GM23338 (cell line): Measurements from ENCODE around the gene ACSM6. TPM values are rescaled to one million over a fixed set of nuclear protein-coding genes. Genes with fewer than 3 reads are reported as not detected.

ENCODE experiments used
- ATAC-seq: fragments of 200-7000 bp; cut with Tn5 transposase; 3 replicates; pipeline ENCODE4 v1.9.1; 2020
- DNase-seq: peaks from one replicate; pipeline ENCODE4 v3.0.0-alpha.2; 2015; ENCODE audit warnings: low spot score
- H2AFZ ChIP-seq: fragments of 200-600 bp; sonication (generic); 2 replicates; pipeline ENCODE4 v1.8.0; 2016; ENCODE audit warnings: antibody characterized with exemption, mild to moderate bottlenecking, moderate library complexity
- H3F3A ChIP-seq: fragments of 200-600 bp; sonication (generic); replicated peaks from 2 replicates; pipeline ENCODE4 v1.8.0; 2017; ENCODE audit warnings: antibody characterized with exemption, mixed run types, low read depth
- H3K27ac ChIP-seq: fragments of 200-600 bp; sonication (generic); 2 replicates; pipeline ENCODE4 v1.6.1; 2016; ENCODE audit warnings: low read depth
- H3K27me3 ChIP-seq: fragments of 200-600 bp; sonication (generic); 2 replicates; pipeline ENCODE4 v1.8.0; 2016; ENCODE audit warnings: mild to moderate bottlenecking, mixed run types, moderate library complexity; ENCODE audit not compliant: insufficient read depth
- H3K36me3 ChIP-seq: fragments of 200-600 bp; sonication (generic); 2 replicates; pipeline ENCODE4 v1.8.0; 2016; ENCODE audit warnings: mild to moderate bottlenecking; ENCODE audit not compliant: insufficient read depth
- H3K4me1 ChIP-seq: fragments of 200-600 bp; sonication (generic); 2 replicates; pipeline ENCODE4 v1.8.0; 2016; ENCODE audit warnings: mild to moderate bottlenecking, moderate library complexity; ENCODE audit not compliant: insufficient read depth
- H3K4me2 ChIP-seq: fragments of 200-600 bp; sonication (generic); 2 replicates; pipeline ENCODE4 v1.7.1; 2017; ENCODE audit warnings: mixed run types
- H3K4me3 ChIP-seq: fragments of 200-600 bp; sonication (generic); 2 replicates; pipeline ENCODE4 v1.6.1; 2016; ENCODE audit warnings: mixed run types
- H3K79me2 ChIP-seq: fragments of 200-600 bp; sonication (generic); replicated peaks from 2 replicates; pipeline ENCODE4 v1.8.0; 2017; ENCODE audit warnings: mild to moderate bottlenecking; ENCODE audit not compliant: insufficient read depth
- H3K9me2 ChIP-seq: fragments of 200-600 bp; sonication (generic); 2 replicates; pipeline ENCODE4 v1.8.0; 2017; ENCODE audit not compliant: insufficient read depth
- H4K20me1 ChIP-seq: fragments of 200-600 bp; sonication (generic); replicated peaks from 2 replicates; pipeline ENCODE4 v1.8.0; 2017; ENCODE audit warnings: mild to moderate bottlenecking; ENCODE audit not compliant: insufficient read depth
- H3K27ac Mint-ChIP-seq: 2 replicates; pipeline ENCODE4 v1.8.0; 2020; ENCODE audit warnings: inconsistent platforms, mild to moderate bottlenecking, moderate library complexity, mixed read lengths
- H3K27me3 Mint-ChIP-seq: 3 replicates; pipeline ENCODE4 v1.8.0; 2022; ENCODE audit warnings: low read depth, mild to moderate bottlenecking, moderate library complexity, mixed read lengths, inconsistent platforms; ENCODE audit not compliant: insufficient read depth, poor library complexity
- H3K36me3 Mint-ChIP-seq: 3 replicates; pipeline ENCODE4 v1.8.0; 2021; ENCODE audit warnings: low read depth, mild to moderate bottlenecking, inconsistent platforms, moderate library complexity, mixed read lengths
- H3K4me1 Mint-ChIP-seq: 3 replicates; pipeline ENCODE4 v1.8.0; 2020; ENCODE audit warnings: mild to moderate bottlenecking, inconsistent platforms, mixed read lengths
- H3K4me3 Mint-ChIP-seq: 3 replicates; pipeline ENCODE4 v1.8.0; 2021; ENCODE audit warnings: moderate library complexity, mild to moderate bottlenecking, inconsistent platforms, mixed read lengths
- H3K9me3 Mint-ChIP-seq: 3 replicates; pipeline ENCODE4 v1.8.0; 2020; ENCODE audit warnings: moderate library complexity, mild to moderate bottlenecking, inconsistent platforms, mixed read lengths
- CREB1 ChIP-seq: fragments of 250-450 bp; sonication (Bioruptor Pico); IDR thresholded peaks from 2 replicates; pipeline ENCODE4 v1.5.0; 2020; ENCODE audit warnings: low read depth, mild to moderate bottlenecking, moderate library complexity
- EZH2 ChIP-seq: fragments of 200-600 bp; sonication (generic); IDR thresholded peaks from one replicate; pipeline ENCODE4 v1.8.0; 2017; ENCODE audit warnings: antibody characterized with exemption, mild to moderate bottlenecking, low read depth; ENCODE audit not compliant: unreplicated experiment
- EZH2phosphoT487 ChIP-seq: fragments of 200-600 bp; sonication (generic); IDR thresholded peaks from one replicate; pipeline ENCODE4 v1.8.1; 2018; ENCODE audit warnings: antibody characterized with exemption; ENCODE audit not compliant: unreplicated experiment
- JUNB ChIP-seq: IDR thresholded peaks from one replicate; pipeline ENCODE4 v1.6.1; 2016; ENCODE audit warnings: antibody characterized with exemption; ENCODE audit not compliant: unreplicated experiment
- NANOG ChIP-seq: IDR thresholded peaks from 2 replicates; pipeline ENCODE4 v1.6.1; 2016; ENCODE audit warnings: antibody characterized with exemption, borderline replicate concordance
- POLR2AphosphoS5 ChIP-seq: IDR thresholded peaks from 2 replicates; pipeline ENCODE4 v1.6.1; 2016; ENCODE audit warnings: antibody characterized with exemption, low read depth
- STAT1 ChIP-seq: IDR thresholded peaks from one replicate; pipeline ENCODE4 v1.6.1; 2016; ENCODE audit warnings: antibody characterized with exemption; ENCODE audit not compliant: unreplicated experiment
- ZNF114 ChIP-seq: fragments of 250-450 bp; sonication (Bioruptor Pico); IDR thresholded peaks from 2 replicates; pipeline ENCODE4 v1.5.0; 2020; ENCODE audit warnings: mild to moderate bottlenecking, moderate library complexity
- ZNF331 ChIP-seq: fragments of 250-450 bp; sonication (Bioruptor Pico); IDR thresholded peaks from 2 replicates; pipeline ENCODE4 v1.5.0; 2020; ENCODE audit warnings: low read depth, mild to moderate bottlenecking, moderate library complexity
- polyA plus RNA-seq: library from polyadenylated mRNA; unstranded; fragments of >200 nt; fragmentation: Nextera tagmentation; extraction: Ambion mirVana; gene quantifications from 2 replicates; pipeline ENCODE4 v1.2.1, GENCODE V29; 2016
- total RNA-seq: library from RNA; depleted of rRNA; stranded (reverse); fragments of >200 nt; shearing (Covaris generic); gene quantifications from 2 replicates; pipeline ENCODE4 v1.2.3, GENCODE V29; 2014
- TF ChIP-seq, protein P1 (sequence below): IDR thresholded peaks from one replicate; pipeline ENCODE4 v1.6.1; 2018; ENCODE audit warnings: antibody characterized with exemption; ENCODE audit not compliant: unreplicated experiment
- TF ChIP-seq, protein P2 (sequence below): fragments of 250-450 bp; sonication (Bioruptor Pico); IDR thresholded peaks from 2 replicates; pipeline ENCODE4 v1.5.0; 2020; ENCODE audit warnings: mild to moderate bottlenecking, moderate library complexity
- TF ChIP-seq, protein P3 (sequence below), 2 experiments: fragments of 200-600 bp in 1 of 2; sonication (generic) in 1 of 2; conservative IDR thresholded peaks; 2 replicates each; pipeline versions ENCODE4 v1.5.1 to v1.6.1; 2016 to 2017; ENCODE audit warnings: antibody characterized with exemption in 2 of 2, low read depth in 2 of 2, mild to moderate bottlenecking in 2 of 2, moderate library complexity in 1 of 2
- TF ChIP-seq, protein P4 (sequence below): IDR thresholded peaks from 2 replicates; pipeline ENCODE4 v1.6.1; 2016; ENCODE audit warnings: antibody characterized with exemption

ACSM6 gene
- total and polyA plus RNA-seq, 2 experiments from 2014 or later, result 0.65 TPM; not detected in 1

DNA sequence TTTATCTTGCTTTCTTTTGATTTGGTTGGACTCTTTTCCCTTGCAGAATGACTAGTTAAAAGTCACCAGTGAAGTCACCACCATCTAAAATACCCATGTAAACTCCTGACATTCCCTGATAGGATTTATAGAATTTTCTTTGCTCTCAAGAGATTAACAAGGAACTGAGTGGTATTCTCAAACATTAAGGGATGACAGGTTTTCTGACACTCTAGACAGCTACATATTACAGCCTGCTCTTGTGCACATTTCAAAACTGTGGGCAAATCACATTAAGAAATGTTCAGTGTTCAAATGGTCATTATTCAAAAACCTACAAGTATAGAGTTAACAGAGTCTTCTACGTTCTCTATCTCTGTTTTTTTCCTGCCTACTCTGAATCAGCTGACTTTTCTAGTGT lies 15.8 kb upstream of the ACSM6 start:
- peaks cover 9% of the 10 kb centered on the region; the same call in 2 of the 3 replicates for H3K4me1 Mint-ChIP-seq
- no peak overlapping the region for H3K4me3 Mint-ChIP-seq
- Histone ChIP-seq H3K4me2 (no peak overlapping the region), H3F3A (no peaks in the 10 kb centered on the region), H3K4me3 (no peak overlapping the region), H3K4me1 (peaks cover 9% of the 10 kb centered on the region), H3K9me2 (no peaks in the 10 kb centered on the region), H3K36me3 (no peaks in the 10 kb centered on the region), H4K20me1 (no peaks in the 10 kb centered on the region), H3K79me2 (no peaks in the 10 kb centered on the region), H3K27me3 (no peaks in the 10 kb centered on the region), H3K27ac (no peak overlapping the region), H2AFZ (no peak overlapping the region)
- peaks cover 12% of the 10 kb centered on the region; the same call in 1 of the 3 replicates for H3K36me3 Mint-ChIP-seq
- no peak overlapping the region for H3K27ac Mint-ChIP-seq
- H3K9me3 Mint-ChIP-seq, result no peaks in the 10 kb centered on the region; the same call in 1 of the 3 replicates
- ATAC-seq (no peak), DNase-seq (no peak)
- H3K27me3 Mint-ChIP-seq, result no peaks in the 10 kb centered on the region
- TF ChIP-seq JUNB, result no peak
- TF ChIP-seq, protein P1, sequence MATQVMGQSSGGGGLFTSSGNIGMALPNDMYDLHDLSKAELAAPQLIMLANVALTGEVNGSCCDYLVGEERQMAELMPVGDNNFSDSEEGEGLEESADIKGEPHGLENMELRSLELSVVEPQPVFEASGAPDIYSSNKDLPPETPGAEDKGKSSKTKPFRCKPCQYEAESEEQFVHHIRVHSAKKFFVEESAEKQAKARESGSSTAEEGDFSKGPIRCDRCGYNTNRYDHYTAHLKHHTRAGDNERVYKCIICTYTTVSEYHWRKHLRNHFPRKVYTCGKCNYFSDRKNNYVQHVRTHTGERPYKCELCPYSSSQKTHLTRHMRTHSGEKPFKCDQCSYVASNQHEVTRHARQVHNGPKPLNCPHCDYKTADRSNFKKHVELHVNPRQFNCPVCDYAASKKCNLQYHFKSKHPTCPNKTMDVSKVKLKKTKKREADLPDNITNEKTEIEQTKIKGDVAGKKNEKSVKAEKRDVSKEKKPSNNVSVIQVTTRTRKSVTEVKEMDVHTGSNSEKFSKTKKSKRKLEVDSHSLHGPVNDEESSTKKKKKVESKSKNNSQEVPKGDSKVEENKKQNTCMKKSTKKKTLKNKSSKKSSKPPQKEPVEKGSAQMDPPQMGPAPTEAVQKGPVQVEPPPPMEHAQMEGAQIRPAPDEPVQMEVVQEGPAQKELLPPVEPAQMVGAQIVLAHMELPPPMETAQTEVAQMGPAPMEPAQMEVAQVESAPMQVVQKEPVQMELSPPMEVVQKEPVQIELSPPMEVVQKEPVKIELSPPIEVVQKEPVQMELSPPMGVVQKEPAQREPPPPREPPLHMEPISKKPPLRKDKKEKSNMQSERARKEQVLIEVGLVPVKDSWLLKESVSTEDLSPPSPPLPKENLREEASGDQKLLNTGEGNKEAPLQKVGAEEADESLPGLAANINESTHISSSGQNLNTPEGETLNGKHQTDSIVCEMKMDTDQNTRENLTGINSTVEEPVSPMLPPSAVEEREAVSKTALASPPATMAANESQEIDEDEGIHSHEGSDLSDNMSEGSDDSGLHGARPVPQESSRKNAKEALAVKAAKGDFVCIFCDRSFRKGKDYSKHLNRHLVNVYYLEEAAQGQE, result no peak
- TF ChIP-seq ZNF114 (CRISPR knock-in tag), result no peak
- no peak for TF ChIP-seq STAT1
- TF ChIP-seq, protein P2, sequence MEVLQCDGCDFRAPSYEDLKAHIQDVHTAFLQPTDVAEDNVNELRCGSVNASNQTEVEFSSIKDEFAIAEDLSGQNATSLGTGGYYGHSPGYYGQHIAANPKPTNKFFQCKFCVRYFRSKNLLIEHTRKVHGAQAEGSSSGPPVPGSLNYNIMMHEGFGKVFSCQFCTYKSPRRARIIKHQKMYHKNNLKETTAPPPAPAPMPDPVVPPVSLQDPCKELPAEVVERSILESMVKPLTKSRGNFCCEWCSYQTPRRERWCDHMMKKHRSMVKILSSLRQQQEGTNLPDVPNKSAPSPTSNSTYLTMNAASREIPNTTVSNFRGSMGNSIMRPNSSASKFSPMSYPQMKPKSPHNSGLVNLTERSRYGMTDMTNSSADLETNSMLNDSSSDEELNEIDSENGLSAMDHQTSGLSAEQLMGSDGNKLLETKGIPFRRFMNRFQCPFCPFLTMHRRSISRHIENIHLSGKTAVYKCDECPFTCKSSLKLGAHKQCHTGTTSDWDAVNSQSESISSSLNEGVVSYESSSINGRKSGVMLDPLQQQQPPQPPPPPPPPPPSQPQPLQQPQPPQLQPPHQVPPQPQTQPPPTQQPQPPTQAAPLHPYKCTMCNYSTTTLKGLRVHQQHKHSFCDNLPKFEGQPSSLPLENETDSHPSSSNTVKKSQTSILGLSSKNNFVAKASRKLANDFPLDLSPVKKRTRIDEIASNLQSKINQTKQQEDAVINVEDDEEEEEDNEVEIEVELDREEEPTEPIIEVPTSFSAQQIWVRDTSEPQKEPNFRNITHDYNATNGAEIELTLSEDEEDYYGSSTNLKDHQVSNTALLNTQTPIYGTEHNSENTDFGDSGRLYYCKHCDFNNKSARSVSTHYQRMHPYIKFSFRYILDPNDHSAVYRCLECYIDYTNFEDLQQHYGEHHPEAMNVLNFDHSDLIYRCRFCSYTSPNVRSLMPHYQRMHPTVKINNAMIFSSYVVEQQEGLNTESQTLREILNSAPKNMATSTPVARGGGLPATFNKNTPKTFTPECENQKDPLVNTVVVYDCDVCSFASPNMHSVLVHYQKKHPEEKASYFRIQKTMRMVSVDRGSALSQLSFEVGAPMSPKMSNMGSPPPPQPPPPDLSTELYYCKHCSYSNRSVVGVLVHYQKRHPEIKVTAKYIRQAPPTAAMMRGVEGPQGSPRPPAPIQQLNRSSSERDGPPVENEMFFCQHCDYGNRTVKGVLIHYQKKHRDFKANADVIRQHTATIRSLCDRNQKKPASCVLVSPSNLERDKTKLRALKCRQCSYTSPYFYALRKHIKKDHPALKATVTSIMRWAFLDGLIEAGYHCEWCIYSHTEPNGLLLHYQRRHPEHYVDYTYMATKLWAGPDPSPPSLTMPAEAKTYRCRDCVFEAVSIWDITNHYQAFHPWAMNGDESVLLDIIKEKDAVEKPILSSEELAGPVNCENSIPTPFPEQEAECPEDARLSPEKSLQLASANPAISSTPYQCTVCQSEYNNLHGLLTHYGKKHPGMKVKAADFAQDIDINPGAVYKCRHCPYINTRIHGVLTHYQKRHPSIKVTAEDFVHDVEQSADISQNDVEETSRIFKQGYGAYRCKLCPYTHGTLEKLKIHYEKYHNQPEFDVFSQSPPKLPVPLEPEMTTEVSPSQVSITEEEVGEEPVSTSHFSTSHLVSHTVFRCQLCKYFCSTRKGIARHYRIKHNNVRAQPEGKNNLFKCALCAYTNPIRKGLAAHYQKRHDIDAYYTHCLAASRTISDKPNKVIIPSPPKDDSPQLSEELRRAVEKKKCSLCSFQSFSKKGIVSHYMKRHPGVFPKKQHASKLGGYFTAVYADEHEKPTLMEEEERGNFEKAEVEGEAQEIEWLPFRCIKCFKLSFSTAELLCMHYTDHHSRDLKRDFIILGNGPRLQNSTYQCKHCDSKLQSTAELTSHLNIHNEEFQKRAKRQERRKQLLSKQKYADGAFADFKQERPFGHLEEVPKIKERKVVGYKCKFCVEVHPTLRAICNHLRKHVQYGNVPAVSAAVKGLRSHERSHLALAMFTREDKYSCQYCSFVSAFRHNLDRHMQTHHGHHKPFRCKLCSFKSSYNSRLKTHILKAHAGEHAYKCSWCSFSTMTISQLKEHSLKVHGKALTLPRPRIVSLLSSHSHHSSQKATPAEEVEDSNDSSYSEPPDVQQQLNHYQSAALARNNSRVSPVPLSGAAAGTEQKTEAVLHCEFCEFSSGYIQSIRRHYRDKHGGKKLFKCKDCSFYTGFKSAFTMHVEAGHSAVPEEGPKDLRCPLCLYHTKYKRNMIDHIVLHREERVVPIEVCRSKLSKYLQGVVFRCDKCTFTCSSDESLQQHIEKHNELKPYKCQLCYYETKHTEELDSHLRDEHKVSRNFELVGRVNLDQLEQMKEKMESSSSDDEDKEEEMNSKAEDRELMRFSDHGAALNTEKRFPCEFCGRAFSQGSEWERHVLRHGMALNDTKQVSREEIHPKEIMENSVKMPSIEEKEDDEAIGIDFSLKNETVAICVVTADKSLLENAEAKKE, result no peak
- TF ChIP-seq POLR2AphosphoS5, result no peak
- TF ChIP-seq NANOG, result no peak
- TF ChIP-seq ZNF331, result no peak
- TF ChIP-seq, protein P3, sequence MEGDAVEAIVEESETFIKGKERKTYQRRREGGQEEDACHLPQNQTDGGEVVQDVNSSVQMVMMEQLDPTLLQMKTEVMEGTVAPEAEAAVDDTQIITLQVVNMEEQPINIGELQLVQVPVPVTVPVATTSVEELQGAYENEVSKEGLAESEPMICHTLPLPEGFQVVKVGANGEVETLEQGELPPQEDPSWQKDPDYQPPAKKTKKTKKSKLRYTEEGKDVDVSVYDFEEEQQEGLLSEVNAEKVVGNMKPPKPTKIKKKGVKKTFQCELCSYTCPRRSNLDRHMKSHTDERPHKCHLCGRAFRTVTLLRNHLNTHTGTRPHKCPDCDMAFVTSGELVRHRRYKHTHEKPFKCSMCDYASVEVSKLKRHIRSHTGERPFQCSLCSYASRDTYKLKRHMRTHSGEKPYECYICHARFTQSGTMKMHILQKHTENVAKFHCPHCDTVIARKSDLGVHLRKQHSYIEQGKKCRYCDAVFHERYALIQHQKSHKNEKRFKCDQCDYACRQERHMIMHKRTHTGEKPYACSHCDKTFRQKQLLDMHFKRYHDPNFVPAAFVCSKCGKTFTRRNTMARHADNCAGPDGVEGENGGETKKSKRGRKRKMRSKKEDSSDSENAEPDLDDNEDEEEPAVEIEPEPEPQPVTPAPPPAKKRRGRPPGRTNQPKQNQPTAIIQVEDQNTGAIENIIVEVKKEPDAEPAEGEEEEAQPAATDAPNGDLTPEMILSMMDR (conservative IDR thresholded peaks at IDR 0.05; ENCODE audit: low read depth in 2 of 2), result no peak
- TF ChIP-seq CREB1 (CRISPR knock-in tag), result no peak
- TF ChIP-seq EZH2phosphoT487, result no peak
- TF ChIP-seq, protein P4, sequence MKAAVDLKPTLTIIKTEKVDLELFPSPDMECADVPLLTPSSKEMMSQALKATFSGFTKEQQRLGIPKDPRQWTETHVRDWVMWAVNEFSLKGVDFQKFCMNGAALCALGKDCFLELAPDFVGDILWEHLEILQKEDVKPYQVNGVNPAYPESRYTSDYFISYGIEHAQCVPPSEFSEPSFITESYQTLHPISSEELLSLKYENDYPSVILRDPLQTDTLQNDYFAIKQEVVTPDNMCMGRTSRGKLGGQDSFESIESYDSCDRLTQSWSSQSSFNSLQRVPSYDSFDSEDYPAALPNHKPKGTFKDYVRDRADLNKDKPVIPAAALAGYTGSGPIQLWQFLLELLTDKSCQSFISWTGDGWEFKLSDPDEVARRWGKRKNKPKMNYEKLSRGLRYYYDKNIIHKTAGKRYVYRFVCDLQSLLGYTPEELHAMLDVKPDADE, result no peak
- TF ChIP-seq EZH2, result no peak
